M059J (cell line): ENCODE data around the gene RBP5. TPM values are rescaled to one million over a fixed set of nuclear protein-coding genes. Genes with fewer than 3 reads are reported as not detected.

Source experiments
- DNase-seq: peaks from one replicate; pipeline ENCODE4 v3.0.0-alpha.2; 2012; ENCODE audit warnings: low read depth
- total RNA-seq: library from RNA; depleted of rRNA; stranded (reverse); fragments of >200 nt; shearing (Covaris generic); gene quantifications from 2 replicates; pipeline ENCODE4 v1.2.3, GENCODE V29; 2014; rRNA removed

Gene RBP5, protein sequence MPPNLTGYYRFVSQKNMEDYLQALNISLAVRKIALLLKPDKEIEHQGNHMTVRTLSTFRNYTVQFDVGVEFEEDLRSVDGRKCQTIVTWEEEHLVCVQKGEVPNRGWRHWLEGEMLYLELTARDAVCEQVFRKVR
- total RNA-seq = not detected in 2 replicates

DNA sequence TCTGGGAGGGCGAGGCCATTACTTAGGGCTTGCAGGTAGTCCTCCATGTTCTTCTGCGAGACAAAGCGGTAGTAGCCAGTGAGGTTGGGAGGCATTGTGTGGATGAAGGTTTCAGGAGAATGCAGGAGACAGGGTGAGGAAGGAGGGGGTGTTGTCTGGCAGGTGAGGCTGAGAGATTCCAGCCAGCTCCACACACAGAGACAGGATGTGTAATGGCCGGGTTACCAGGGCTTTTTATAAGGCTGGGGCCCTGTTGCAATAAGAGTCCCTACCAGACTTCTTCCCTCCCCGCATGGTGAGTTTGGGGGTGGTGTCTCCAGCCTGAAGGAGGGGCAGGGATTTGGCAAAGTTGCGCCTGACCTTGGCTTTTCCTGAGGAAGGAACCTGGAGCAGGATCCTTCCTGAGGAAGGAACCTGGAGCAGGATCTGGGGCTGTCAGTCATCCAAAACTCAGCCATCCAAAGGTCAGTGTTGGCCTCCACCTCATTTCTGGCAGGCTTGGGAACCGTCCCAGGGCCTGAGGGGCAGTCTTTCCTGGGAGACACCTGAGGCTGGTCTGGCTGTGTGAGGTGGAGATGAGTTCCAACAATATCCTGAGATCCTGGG lies at the start of gene RBP5:
TSS of gene RBP5 (minus strand) at position 209 of the 606 bp plus-strand sequence. CDS start at position 95, 114 bp downstream.
- DNase-seq = peak; percentile 15

DNA sequence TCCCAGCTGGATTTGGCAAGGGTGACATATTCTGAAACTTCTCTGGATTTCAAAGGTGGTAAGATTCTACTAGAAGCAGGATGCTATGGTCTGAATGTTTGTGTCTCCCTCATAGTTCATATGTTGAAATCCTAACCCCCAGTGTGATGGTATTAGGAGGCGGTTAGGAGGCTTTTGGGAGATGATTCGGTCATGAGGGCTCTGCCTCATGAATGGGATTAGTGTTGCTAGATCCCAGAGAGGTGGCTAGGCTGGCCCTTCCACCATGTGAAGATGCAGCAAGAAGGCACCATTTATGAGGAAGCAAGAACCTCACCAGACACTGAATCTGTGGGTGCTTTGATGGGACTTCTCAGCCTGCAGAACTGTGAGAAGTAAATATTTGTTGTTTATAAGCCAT lies 49.8 kb upstream of the RBP5 start:
- no peak for DNase-seq

DNA sequence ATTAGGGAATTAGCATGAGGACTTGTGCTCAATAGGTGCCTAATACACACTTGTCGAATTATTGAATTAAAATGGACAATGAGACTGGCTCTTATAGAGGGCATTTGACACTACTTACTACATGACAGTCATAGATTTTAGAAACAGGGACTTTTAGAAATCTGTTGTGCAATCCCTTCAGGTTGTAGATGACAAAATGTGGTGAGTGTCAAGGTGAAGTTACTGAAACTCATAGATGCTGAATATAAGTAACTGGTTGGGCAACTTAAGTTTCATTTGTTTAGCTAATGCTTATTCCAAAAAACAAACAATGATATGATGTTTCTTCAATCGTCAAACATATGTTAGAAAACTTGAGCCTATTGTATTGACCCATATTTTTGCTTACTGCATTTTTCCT lies 47.9 kb upstream of the RBP5 start:
- DNase-seq = no peak

DNA sequence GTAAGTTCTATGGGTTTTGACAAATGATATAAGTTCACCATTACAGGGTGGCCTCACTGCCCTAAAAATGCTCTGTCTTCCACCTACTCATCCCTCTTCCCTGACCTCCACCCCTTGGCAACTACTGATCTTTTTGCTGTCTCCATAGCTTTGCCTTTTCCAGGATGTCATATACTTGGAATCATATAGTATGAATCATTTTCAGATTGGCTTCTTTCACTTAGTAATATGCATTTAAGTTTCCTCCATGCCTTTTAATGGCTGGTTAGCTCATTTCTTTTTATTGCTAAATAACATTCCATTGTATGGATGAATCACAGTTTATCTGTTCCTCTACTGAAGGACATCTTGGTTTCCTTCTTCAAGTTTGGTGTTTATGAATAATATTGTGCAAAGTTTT lies 46.8 kb upstream of the RBP5 start:
- DNase-seq = no peak

DNA sequence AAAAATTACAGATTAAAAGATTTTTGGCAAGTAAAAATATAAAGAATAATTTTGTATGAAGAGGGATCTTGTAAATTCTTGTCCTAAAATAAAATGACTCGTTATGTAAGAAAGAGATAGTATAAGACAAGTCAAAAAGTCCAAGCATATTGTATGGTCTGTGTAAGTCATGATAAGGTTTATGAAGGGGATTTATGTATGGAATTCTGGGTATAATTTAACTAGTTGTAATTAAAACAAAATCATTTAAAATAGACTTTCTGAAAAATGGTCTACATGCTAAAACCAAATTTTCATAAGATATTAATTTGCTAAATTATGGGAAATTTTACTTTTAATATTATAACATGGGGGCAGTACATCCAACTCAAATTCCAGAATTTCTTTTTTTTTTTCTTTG lies 43.2 kb upstream of the RBP5 start:
- DNase-seq = no peak

DNA sequence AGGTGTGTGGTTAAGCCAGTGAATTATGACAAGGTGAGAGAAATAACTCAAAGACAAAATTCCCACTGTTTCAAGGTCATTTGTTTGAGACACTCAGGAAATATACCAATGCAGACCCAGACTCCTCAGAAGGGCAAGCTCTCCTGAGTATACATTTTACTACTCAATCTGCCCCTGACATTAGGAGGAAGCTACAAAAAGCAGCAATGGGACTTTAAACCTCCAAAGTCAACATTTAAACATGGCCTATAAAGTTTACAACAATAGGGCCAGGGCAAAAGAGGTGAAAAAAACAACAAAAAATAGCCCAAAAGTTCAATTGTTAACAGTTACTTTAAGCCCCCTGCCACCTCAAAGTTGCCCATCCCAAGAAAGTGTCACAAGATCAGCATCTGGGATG lies 41.3 kb upstream of the RBP5 start:
- DNase-seq = no peak

DNA sequence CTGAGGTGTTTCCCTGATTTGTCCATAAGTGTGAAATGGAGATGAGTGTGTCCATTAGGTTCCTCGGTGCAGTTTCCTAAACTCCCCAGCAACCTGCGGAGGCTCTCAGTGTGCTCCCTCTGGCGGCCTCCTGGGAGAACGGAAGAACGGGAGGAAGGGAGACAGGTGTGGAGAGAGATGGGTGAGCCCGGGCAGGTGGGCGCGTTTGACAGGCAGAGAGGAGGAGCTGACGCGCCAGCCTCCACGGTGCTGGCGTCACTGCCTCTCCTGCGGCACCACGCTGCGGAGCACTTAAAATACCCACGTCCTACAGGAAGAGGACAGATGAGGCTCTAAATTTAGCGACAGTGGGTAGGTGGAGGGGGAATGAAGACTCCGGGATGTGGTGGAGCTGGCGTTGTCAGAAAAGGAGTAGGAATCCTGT lies 34.0 kb upstream of the RBP5 start:
- DNase-seq = peak; percentile 25

DNA sequence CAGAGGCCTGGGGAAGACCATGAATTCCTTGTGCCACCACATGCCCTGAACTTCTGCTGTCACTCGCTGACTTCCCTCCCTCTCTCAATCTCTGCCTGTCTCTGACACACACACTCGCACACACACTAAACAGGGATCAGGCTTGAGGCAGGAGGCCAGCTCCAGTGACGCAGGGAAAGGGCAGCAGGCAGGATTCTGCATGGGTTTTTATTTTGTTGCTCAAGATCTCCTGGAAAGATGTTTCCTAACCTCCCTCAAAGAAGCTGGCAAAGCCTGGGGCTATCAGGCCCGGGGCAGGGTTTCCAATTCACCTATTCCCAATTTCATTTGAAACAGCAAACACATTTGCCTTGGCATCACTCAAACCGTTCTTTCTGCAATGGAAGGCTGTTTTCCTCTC lies 33.1 kb upstream of the RBP5 start:
- peak; percentile 13 for DNase-seq

DNA sequence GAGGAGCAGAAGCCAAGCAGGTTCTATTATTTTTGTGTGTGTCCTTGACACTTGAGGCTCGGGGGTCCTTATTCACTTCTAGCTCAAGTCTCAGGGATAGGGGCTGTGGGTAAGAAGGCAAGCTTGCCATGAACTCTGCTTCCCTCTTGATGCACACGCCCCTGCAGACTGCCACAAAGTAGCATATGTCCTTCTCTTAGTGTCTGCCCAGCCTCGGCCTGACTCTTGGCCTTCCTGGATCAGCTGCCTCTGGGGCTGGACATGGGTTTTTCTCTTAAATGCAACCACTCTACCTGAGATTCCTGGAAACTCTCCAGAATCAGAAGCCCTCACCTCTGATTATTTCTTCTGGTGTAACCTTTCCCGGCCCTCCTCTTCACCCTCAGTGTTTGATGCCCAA lies 32.6 kb upstream of the RBP5 start:
- no peak for DNase-seq

DNA sequence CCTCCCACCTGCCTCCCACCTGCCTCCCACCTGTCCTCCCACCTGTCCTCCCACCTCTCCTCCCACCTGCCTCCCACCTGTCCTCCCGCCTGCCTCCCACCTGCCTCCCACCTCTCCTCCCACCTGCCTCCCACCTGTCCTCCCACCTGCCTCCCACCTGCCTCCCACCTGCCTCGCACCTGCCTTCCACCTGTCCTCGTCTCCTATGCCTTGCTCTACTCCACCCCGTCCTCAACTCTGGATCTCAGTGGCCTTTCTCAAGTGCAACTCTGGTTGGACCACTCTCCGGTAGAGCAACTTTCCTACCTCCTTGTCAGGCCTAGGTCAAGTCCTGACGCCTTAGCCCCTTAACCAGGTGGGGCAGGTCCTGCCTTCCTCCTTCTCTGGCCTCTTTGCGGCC lies 31.5 kb upstream of the RBP5 start:
- DNase-seq = no peak

DNA sequence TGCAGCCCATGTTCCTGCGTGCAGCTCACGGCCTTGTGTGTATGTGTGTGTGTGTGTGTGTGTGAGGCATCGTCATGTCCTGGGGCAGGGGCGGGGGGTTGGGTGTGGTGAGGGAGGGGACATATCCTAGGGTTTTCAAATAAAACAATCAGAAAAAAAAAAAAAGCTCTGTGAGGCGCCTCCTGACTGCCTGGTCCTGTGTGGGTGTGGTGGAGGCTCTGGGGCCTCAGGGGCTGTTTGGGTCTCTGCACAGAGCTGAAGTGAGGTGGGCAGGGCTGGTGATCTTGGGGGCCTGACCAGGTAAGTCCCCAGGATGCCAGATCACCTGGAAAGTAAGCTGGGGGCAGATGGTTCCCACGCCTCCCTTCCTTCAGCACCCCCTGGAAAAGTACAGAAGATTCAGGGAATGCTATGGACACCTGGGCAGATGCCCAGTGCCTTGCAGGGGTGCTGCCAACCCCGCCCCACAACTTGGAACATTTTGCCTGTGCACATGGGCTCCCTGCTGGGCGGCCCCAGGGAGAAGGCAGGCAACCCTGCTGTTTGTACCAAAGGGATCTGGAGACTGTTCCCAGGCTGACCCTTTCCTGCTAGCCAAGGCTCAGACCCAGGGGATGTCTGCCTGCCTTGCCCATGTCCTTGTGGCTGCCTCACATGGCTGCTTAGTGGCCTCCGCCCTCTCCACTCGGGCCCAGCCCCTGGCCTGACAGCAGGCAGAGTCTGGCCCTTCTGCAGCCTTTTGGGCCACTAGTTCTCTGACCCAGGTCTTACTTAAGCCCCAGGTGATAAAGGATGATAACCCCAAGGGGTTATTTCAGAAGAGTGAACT lies 30.3 kb upstream of the RBP5 start:
- DNase-seq = no peak

DNA sequence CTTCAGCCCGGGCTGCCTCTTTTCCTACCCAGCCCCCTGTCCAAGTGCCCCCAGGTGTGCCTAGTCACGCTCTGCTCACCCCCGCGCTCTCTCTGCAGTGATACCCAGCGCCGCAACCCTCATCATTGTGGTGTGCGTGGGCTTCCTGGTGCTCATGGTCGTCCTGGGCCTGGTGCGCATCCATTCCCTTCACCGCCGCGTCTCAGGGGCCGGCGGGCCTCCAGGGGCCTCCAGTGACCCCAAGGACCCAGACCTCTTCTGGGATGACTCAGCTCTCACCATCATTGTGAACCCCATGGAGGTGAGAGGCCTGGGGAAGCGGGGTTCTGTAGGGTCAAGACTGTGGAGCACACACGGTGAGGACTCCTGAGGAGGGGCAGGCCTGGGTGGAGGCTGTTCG lies 28.7 kb upstream of the RBP5 start:
- no peak for DNase-seq

DNA sequence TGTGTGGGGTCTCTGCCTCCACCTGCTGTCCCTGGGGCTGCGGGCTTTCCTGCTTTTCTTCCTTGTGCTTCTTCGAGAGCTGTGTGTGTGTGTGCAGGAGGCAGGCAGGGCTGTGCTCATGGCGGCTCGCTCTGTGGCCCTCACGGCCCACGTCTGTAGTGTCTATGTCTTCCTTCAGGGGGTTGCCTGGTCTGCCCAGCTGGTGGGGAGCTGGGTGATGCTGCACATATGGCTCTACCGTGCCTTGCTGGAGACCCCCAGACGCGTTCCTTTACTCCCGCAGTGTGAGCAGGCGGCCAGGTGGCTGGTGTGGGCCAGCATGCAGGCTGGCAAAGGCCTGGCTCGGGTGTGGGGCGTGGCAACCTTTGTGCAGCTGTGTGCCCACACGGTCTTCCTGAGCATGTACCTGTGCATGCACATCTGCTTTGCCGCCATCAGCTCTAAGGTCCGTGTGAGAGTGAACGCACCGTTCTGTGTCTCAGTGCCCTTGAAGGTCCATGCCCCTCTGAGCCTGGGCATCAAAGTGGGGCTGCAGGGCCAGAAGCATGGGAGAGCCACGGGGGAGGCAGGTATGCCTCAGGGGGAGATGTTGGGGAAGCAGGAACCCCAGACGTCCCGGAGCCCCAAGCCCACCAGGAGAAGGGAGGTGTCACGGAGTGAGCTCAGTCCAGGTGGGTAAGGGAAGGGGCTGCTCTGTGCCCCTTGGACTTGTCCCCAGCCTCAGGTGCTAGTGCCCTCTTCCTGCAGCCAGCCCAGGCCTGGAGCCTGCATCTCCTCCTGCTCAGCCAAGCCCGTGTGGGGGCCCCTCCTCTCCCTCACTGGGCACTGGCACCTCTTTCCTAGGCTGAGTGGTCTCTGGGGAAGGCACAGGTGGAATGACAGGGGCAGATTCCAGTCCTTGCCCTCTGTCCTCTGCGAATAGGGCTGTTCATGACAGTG lies 27.8 kb upstream of the RBP5 start:
- no peak for DNase-seq

DNA sequence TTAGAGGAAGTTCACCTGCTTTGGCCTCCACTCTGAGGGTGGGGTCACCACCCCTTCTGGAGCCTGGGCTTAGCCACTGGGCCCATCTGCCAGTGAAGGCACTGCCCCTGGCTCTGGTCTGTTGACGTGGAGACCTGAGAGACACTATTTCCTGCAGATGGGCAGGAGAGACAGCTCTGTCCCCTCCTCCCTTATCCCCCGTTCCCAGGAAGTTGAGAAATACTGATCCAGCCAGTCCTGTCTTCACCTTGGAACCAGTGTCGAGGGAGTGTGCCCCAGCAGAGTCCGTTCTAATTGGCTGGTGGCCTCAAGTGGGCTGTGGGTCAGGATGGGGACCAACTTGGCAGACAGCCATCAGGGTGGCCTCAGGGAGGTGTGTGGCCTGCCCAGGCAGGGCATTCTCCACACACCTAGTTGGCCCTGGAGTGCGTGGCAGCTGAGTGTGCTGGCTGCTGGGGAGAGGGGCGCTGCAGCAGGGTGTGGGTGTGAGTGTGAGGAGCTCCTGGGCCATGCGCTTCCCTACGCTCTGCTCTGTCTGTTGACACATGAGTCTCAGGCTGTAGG lies 26.9 kb upstream of the RBP5 start:
- no peak for DNase-seq

DNA sequence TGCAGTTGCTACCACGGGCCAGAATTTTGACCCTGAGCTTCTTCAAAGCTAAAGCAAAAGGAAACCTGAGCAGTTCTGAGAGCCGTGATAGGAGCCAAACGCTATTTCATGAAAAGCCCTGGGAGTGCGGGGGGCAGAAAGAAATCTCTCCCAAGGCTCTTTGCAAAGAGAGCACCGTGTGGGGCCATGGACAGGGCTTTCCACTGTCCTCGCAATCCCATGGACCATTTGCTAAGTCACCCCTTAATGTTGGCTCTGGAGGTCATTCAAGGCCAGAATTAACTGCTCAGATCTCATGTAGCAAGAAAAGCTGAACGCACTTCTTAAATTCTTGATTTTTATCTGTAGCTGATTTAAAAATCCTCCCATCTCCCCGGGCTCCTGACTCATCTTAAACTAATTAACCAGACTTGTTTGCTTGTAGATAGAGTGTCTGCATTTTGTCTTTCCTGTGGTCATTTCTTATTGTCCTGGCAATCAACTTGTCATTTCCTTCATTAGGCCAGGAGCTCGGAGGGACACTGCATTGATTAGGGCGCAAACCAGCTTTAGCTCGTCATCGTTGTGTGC lies 26.3 kb upstream of the RBP5 start:
- DNase-seq = no peak

DNA sequence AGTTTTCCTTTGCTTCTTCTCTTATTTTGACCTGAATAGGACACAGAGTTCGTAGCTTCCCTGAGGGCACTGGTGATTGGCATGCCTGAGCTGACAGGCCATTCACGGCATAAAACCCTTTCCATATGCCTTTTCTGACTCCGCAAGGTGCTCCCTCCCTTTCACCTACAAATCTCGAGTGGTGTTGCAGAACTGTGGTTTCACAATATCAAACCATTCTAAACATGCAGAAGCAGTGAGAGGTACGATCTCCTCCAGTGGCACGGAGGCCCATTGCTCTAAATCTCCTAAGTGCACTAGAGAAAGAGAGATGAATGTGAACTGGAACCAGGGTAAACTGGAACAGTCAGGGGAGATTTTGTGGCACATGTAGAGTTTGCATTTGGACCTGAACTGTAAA lies 25.4 kb upstream of the RBP5 start:
- DNase-seq = no peak

DNA sequence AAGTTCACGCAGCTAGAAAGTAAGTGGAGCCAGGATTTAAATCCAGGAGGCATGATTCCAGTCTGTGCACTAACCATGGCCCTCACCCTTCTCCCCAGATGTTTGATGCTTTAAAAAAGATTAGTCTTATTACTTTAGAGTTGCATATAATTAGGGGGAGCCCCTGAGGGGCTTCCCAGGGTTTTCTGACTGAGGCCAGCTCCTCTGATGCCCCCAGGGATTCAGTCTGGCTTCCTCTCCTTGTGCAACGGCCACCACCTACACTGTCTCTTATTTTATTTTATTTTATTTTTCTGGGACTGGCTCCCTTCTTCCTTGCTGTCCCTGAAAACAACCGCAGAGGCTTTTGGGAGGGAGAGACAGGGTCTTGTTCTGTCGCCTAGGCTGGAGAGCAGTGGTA lies 24.1 kb upstream of the RBP5 start:
- no peak for DNase-seq

DNA sequence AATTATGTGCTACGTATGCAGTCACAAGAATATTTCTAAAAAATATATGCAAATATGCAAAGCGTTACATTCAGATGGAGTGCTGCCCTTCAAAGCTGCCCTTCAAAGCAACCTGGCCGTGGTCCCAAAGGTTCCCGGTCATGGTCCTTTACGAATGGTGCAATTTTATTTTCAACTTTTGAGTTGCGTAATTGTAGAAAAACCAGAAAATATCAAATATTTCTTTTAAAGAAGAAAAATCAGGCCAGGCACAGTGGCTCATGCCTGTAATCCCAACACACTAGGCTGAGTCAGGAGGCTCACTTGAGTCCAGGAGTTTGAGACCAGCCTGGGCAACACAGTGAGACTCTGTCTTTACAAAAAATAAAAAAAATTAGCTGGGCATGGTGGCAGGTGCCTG lies 22.8 kb upstream of the RBP5 start:
- DNase-seq = no peak

DNA sequence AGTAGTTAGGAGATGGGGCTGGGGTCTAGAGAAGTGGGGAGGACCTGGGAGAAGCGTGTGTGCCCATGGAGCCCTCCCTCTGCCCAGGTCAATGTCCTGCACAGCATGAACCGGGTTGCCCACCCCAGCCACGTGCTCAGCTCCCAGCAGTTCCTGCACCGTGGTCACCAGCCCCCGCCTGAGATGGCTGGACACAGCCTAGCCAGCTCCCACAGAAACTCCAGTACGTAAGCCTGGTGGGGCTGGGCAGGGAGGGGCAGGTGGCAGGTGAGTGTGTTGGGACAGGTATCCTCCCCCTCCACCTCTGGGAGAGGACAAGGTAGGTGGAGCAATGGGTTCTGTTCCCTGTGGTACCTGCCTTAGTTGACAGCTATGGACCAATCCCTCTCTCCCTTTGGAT lies 22.2 kb upstream of the RBP5 start:
- no peak for DNase-seq

DNA sequence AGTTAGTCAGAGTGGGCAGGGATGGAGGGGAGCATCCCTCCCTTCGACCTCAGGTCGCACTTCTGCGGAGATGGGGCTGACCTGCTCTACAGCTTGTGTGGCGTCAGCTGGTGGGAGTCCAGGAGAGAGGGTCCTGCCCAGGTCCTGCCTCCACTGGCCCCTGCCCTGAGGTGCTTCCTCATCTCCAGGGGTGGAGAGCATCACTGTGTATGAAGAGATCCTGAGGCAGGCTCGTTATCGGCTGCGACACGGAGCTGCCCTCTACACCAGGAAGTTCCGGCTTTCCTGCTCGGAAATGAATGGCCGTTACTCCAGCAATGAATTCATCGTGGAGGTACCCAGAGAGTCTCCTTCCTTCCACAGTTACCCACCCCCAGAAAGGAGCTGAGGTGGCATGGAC lies 21.7 kb upstream of the RBP5 start:
- no peak for DNase-seq

DNA sequence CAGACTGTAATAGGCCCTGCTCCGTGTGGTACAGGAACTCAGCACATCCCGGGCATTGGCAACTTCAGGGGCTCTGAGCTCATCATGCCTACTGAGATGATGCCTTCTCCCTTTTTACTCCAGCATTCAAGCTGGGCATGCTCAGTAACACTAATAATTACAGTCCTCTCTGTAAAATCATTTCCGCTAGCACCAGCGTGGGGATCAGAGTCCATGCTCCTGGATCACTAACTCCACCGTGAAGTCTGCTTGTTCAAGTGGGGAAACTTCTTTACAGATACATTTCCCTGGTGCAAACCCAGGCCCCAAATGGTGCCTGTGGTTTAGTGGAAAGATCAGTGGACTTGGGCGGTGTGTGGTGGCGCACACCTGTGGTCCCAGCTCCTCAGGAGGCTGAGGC lies 18.2 kb upstream of the RBP5 start:
- DNase-seq = no peak
